Retina (tissue), 1 donor: ENCODE results near the gene TRAF3.
"Not testable (repeated sequence)": the region's sequence is repeated elsewhere in the genome, so short reads cannot be mapped to it uniquely, and the experiment has no call there.

ENCODE experiments used
- DNase-seq: peaks from one replicate; pipeline ENCODE4 v3.0.0-alpha.2; 2016

The TRAF3 gene

GRCh38 chr14:102809870-102810269 lies 32.6 kb downstream of the TRAF3 start:
- DNase-seq: no peak

- DNase-seq: no peak
Measured at GRCh38 chr14:102810523-102810922, 33.3 kb downstream of the TRAF3 start.

DNA sequence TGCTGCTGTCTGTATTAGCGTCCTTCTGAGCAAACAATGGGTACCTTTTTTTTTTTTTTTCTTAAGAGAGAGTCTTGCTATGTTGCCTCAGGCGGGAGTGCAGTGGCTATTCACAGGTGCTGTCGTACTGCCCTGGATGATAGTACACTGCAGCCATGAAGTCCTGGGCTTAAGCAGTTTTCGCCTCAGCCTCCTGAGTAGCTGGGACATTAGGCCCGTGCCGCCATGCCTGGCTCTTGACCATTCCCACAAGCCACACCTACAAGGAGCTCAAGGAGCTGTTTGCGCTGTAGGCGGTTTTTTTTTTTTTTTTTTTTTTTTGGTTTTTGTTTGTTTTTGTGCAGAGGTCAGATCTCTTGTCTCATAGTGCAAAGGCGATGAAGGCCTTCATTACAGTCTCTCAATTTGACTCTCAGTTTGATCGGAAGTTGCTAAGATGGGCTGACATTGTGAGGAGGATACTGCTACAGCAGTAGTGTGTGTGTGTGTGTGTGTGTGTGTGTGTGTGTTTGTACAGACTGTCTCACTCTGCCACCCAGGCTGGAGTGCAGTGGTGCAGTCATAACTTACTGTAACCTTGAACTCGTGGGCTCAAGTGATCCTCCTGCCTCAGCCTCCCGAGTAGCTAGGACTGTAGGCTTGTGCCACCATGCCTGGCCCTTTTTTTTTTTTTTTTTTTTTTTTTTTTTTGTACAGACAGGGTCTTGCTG lies 34.2 kb downstream of the TRAF3 start:
- DNase-seq: no peak

GRCh38 chr14:102811971-102812370 lies 34.7 kb downstream of the TRAF3 start:
- DNase-seq: no peak

GRCh38 chr14:102813691-102814090 lies 36.4 kb downstream of the TRAF3 start:
- DNase-seq: no peak

DNA sequence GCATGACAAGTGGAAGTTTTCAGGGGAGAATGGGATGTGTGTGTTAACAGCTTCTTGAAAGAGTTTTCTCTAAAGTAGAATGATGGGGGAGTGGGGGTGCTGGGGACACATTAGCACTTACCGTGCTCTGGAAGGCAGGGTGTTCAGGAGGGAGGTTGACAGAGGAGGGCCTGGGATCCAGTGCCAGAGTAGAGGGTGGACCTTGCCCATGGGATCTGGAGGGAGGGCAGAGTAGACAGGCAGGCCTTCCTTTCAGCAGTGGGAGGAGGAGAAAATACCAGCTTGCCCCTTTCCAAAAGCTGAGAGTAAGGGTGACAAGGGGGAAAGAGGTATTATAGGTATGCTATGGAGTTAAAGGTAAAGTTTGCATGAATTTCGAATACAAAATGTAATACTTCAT lies 40.1 kb downstream of the TRAF3 start:
- DNase-seq: no peak

- no peak for DNase-seq
Measured at GRCh38 chr14:102817942-102818940, 41.0 kb downstream of the TRAF3 start.

- DNase-seq: no peak
Measured at GRCh38 chr14:102819176-102819628, 42.0 kb downstream of the TRAF3 start.

GRCh38 chr14:102819747-102820330 lies 42.6 kb downstream of the TRAF3 start:
- DNase-seq: no peak

- DNase-seq: no peak
Measured at GRCh38 chr14:102821252-102821651, 44.0 kb downstream of the TRAF3 start.

GRCh38 chr14:102822311-102822863 lies 45.1 kb downstream of the TRAF3 start:
- DNase-seq: no peak

DNA sequence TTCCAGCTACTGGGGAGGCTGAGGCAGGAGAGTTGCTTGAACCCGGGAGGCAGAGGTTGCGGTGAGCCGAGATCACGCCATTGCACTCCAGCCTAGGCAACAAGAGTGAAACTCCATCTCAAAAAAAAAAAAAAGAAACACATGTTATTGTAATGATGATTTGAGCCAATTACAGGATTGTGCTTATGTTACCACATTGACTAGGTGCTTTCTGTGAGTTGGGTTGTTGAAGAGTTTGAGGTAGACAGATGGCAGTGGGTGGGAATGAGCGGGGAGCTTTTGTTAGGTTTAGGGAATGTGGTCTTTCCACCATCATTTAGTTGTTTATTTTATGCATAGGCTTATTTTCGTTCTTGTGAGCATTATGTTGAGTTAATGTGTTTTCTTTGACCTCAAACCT lies 45.6 kb downstream of the TRAF3 start:
- DNase-seq: not testable (repeated sequence)

GRCh38 chr14:102823546-102823945 lies 46.3 kb downstream of the TRAF3 start:
- no peak for DNase-seq

- no peak for DNase-seq
Measured at GRCh38 chr14:102824832-102825231, 47.6 kb downstream of the TRAF3 start.

DNA sequence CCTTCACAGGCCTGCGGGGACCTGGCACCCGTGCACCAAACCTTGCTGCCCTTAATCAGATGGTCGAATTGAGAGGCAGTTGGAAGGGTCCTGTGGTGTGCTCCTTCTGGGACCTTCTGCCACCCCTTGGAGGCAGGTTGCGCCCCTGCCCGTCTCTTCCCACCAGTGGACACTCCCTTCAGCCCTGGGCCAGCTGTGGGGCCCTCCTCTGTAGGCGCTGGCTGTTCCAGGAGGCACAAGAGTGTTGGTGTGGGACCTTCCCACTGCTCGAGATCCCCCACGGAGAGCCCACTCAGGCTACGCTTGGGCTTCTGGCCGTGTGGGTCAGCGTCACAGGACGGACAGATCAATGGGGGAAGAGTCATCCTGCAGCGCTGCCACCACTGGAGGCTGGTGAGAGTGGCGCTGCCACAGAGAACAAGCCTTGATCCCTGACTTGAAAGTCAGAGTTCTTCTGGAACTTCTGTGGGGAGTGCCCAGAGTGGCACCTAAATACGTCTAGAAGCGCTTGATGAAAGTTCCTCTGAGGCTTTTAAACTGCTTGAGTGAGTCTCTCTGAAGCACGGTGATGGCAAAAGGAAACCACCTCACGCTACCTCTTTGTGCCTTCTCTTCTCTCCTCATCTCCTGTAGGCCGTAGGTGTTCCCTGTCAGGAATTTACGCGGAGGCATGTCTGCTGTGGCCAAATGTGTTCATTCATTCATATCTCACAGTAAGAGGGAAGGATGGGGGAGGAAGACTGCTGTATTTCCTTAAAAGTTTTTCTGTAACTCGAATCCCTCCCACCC lies 48.3 kb downstream of the TRAF3 start:
- no peak for DNase-seq

DNA sequence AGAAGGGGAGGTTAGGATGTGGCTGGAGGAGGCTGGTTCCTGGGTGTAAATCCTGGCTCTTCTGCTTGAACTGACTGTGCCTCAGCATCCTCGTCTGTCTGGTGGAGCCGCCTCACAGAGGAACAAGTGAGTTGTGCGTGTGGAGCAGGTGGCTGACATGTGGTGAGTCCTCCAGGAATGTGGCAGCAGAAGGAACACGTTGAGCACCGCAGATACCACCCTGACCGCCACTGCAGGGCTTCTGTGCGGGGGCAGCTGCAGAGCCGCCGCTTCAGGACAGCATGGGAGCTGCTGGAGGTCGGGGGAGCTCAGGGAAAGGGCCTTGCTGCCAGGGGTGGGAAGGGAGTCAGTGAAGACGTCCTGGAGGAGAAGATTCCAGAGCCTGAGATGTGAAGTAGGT lies 48.9 kb downstream of the TRAF3 start:
- DNase-seq: no peak

GRCh38 chr14:102826751-102827675 lies 49.8 kb downstream of the TRAF3 start:
- no peak for DNase-seq

DNA sequence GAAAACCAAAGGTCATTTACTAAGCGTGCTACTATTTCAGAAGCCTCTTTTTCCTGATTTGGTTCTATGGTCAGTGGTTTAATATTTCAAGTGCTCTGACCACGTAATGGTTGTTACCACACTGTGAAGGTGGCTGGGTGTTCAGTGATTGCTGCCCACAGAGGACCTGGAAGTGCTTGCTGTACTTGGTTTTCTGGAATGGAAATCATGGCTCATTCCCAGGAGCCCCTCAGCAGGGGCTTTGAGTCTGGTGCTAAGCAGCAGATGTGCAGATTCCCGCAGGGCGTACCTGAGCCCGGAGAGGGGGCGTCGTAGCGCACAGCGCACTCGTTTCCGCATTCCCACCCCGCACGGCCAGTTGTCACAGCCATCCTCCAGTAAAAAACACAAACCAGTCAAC lies 50.5 kb downstream of the TRAF3 start:
- peak; percentile 27 for DNase-seq

DNA sequence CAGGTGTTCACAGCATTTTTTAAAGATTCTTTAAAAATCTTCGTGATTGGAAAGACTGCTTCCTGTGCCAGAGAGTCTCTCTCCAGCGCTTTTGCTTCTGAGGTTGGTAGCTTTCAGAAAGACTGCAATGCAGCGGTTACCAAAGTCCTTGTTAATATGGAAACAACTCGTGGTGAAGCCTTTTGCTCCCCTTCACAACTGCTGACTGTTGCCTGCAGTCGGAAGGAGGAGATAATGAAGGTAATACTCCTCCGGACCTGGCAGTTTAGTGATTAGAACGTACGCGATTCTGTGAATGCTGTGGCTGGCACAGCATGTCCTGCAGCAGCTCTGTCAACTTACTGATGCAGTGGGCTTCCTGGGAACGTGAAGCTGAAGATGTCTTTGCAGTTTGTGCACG lies 50.9 kb downstream of the TRAF3 start:
- peak; percentile 31 for DNase-seq

DNA sequence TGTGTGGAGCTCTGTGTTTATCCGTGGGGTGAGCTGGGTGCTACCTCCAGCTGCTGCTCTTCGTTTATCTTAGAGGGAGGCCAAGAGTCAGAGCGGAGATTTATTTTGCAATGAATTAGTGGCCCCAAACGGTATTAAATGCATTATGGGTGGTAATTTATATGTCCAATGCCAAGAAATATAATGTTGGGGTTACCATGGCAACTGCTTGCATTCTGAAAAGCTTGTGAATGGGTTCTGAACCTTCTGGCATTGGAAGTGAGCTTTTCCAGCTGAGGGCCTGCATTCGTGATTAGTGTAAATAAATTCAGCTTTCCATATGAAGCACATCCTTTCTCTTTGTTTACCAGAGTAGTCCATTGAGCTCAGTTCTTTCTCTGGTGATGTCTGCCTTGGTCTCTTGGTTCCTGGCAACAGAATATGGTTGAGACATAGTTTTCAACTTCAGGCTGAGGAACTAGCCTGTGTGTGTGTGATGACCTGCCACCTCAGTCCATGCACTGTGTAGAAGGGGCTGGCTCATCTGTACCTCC lies 51.8 kb downstream of the TRAF3 start:
- DNase-seq: no peak

DNA sequence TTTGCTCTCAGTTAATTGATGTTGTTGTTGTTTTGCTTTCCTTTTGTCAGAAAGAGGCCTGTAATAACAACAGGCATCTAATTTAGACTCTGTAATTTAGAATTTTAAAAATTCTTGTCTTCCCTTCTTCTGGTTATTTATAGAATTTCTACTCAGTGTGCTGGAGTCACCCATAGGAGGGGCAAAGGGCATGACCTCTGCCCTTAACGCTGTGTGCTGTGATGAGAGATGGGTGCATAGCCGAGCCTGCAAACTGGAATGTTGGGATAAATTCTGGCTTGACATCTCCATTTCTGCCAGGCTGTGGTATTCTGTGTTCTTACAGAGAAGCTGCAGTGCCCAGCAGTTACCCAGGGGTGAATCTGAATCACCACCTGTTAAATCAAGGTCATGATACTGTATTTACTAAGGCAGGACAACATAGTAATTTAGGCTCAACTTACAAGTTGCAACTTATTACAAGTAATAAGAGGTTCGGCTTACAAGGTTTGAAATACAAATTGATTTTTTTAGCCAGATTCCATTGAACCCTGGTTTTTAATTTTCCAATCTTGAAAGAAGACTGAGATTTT lies 53.3 kb downstream of the TRAF3 start:
- no peak for DNase-seq
